ENCODE measurements around the gene GNAI2.
"Not testable (repeated sequence)": the region's sequence is repeated elsewhere in the genome, so short reads cannot be mapped to it uniquely, and the experiment has no call there.

The GNAI2 gene

GRCh38 chr3:50276762-50277101, 40.7 kb downstream of the GNAI2 start:
- DNase-seq (ENCODE audit: low read depth in 2 of 2), result no peak

- DNase-seq (ENCODE audit: low read depth in 2 of 2), result no peak
Observed at GRCh38 chr3:50278123-50278879, 42.3 kb downstream of the GNAI2 start.

GRCh38 chr3:50278880-50279224, 42.8 kb downstream of the GNAI2 start, which contains the start of gene LSMEM2:
Gene LSMEM2 (plus strand): TSS chr3:50279087. CDS start chr3:50279114, 27 bp downstream.
- DNase-seq (ENCODE audit: low read depth in 2 of 2), result no peak

- DNase-seq (ENCODE audit: low read depth in 2 of 2), result no peak
Observed at GRCh38 chr3:50279255-50280016, 43.4 kb downstream of the GNAI2 start.

- not testable (repeated sequence) for DNase-seq (ENCODE audit: low read depth in 2 of 2)
Observed at GRCh38 chr3:50284121-50284520, 48.1 kb downstream of the GNAI2 start.

GRCh38 chr3:50286322-50287227, 50.6 kb downstream of the GNAI2 start:
- DNase-seq (ENCODE audit: low read depth in 2 of 2), result no peak

GRCh38 chr3:50287262-50287661, 51.3 kb downstream of the GNAI2 start:
- no peak for DNase-seq (ENCODE audit: low read depth in 2 of 2)

- DNase-seq (ENCODE audit: low read depth in 2 of 2), result no peak
Observed at GRCh38 chr3:50288387-50289007, 52.5 kb downstream of the GNAI2 start.

GRCh38 chr3:50289130-50289529, 53.1 kb downstream of the GNAI2 start:
- no peak for DNase-seq (ENCODE audit: low read depth in 2 of 2)

- DNase-seq (ENCODE audit: low read depth in 2 of 2), result no peak
Observed at GRCh38 chr3:50290161-50290641, 54.2 kb downstream of the GNAI2 start.

GRCh38 chr3:50292159-50293078, 56.4 kb downstream of the GNAI2 start, which contains the start of gene IFRD2:
Gene IFRD2 (minus strand): TSS chr3:50292429. CDS start chr3:50292274, 155 bp downstream.
- peak; percentile 91 to 93 for DNase-seq (ENCODE audit: low read depth in 2 of 2)

GRCh38 chr3:50293079-50293801, 57.2 kb downstream of the GNAI2 start:
- no peak for DNase-seq (ENCODE audit: low read depth in 2 of 2)

- DNase-seq (ENCODE audit: low read depth in 2 of 2), result no peak
Observed at GRCh38 chr3:50294089-50294488, 58.1 kb downstream of the GNAI2 start.

GRCh38 chr3:50294492-50295403, 58.7 kb downstream of the GNAI2 start:
- no peak for DNase-seq (ENCODE audit: low read depth in 2 of 2)

GRCh38 chr3:50295553-50296431, 59.8 kb downstream of the GNAI2 start:
- no peak for DNase-seq (ENCODE audit: low read depth in 2 of 2)

GRCh38 chr3:50296721-50297383, 60.8 kb downstream of the GNAI2 start:
- DNase-seq (ENCODE audit: low read depth in 2 of 2), result no peak

- DNase-seq (ENCODE audit: low read depth in 2 of 2), result no peak
Observed at GRCh38 chr3:50297384-50297775, 61.4 kb downstream of the GNAI2 start.
